DND-41 (cell line): ENCODE data around the gene CKAP5.

ENCODE experiments used
- ATAC-seq: fragments of 200-7000 bp; cut with Tn5 transposase; 3 replicates; pipeline ENCODE4 v1.9.1; 2021; ENCODE audit warnings: low read depth; ENCODE audit not compliant: insufficient read depth
- DNase-seq: peaks from one replicate; pipeline ENCODE4 v3.0.0-alpha.2; 2020
- H2AFZ ChIP-seq: 2 replicates; pipeline ENCODE4 v1.6.0; 2012; ENCODE audit warnings: low read depth, low read length
- H3K27ac ChIP-seq: 2 replicates; pipeline ENCODE4 v1.5.1; 2012; ENCODE audit warnings: low read length, inconsistent platforms
- H3K27me3 ChIP-seq: fragments of 200-600 bp; sonication (generic); 2 replicates; pipeline ENCODE4 v1.6.0; 2012; ENCODE audit warnings: low read length, mild to moderate bottlenecking, inconsistent platforms; ENCODE audit not compliant: insufficient read depth, poor library complexity
- H3K36me3 ChIP-seq: 2 replicates; pipeline ENCODE4 v1.5.1; 2012; ENCODE audit warnings: low read length, inconsistent platforms; ENCODE audit not compliant: insufficient read depth
- H3K4me1 ChIP-seq: 2 replicates; pipeline ENCODE4 v1.5.1; 2012; ENCODE audit warnings: mild to moderate bottlenecking, low read length; ENCODE audit not compliant: insufficient read depth
- H3K4me2 ChIP-seq: 2 replicates; pipeline ENCODE4 v1.6.0; 2012; ENCODE audit warnings: mild to moderate bottlenecking, moderate library complexity, low read length, inconsistent platforms; ENCODE audit not compliant: insufficient read depth
- H3K4me3 ChIP-seq, 2 experiments: fragments of 200-600 bp in 1 of 2; shearing (Covaris generic) in 1 of 2; 2 replicates each; pipeline ENCODE4 v1.5.1; 2012 to 2016; ENCODE audit warnings: inconsistent platforms in 2 of 2, low read length in 2 of 2, mild to moderate bottlenecking in 2 of 2, low read depth in 1 of 2, moderate library complexity in 1 of 2
- H3K79me2 ChIP-seq: 2 replicates; pipeline ENCODE4 v1.6.0; 2012; ENCODE audit warnings: low read length, inconsistent platforms; ENCODE audit not compliant: insufficient read depth
- H3K9ac ChIP-seq: 2 replicates; pipeline ENCODE4 v1.6.0; 2012; ENCODE audit warnings: low read depth, mild to moderate bottlenecking, inconsistent platforms, low read length, moderate library complexity
- H3K9me3 ChIP-seq: 2 replicates; pipeline ENCODE4 v1.5.1; 2012; ENCODE audit warnings: low read length, moderate library complexity, mild to moderate bottlenecking, inconsistent platforms; ENCODE audit not compliant: insufficient read depth, severe bottlenecking
- H4K20me1 ChIP-seq: 2 replicates; pipeline ENCODE4 v1.6.0; 2012; ENCODE audit warnings: low read length; ENCODE audit not compliant: insufficient read depth
- CTCF ChIP-seq: IDR thresholded peaks from 2 replicates; pipeline ENCODE4 v1.5.1; 2012; ENCODE audit warnings: borderline replicate concordance, low read length, moderate library complexity, mild to moderate bottlenecking; ENCODE audit not compliant: poor library complexity, severe bottlenecking; ENCODE audit errors: extremely low read depth
- EZH2 ChIP-seq: IDR thresholded peaks from 3 replicates; pipeline ENCODE4 v1.6.1; 2012; ENCODE audit warnings: borderline replicate concordance, low read depth, mild to moderate bottlenecking, moderate library complexity, low read length, inconsistent platforms; ENCODE audit not compliant: severe bottlenecking

CKAP5 gene

DNA sequence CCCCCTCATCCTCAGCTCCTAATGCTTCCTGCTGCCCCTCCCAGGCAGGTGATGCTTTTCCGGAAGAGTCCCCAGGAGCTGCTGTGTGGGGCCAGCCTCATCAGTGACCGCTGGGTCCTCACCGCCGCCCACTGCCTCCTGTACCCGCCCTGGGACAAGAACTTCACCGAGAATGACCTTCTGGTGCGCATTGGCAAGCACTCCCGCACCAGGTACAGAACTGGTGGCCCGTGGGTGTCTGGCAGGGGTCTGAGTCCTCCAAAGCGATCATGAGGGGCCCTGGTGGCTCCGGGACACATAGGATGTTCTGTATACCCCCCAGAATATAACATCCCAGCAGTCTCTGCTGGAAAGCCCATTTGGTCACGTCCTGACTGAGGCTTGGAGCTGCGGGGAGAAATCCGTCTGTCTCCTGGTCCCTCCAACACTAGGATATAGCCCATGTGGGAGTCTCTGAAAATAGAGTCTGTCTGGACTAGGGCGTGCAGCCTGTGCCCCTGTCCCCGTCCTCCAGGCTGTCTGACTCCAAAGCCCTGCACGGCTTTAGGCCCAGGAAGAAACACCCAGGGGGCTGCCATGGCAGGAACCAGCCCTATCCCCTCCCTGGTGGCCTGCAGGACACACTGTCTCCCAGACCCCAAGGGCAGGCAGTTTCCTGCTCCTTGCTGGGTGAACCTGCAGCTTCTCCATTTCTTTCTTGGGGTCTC, 118.0 kb downstream of the CKAP5 start:
- Histone ChIP-seq H3K9me3 (no peaks in the 10 kb centered on the region), H3K4me1 (no peaks in the 10 kb centered on the region), H3K4me2 (no peak overlapping the region), H3K79me2 (no peaks in the 10 kb centered on the region), H3K36me3 (no peaks in the 10 kb centered on the region), H3K4me3 (no peak overlapping the region), H3K27ac (no peak overlapping the region), H2AFZ (no peak overlapping the region), H3K9ac (no peak overlapping the region), H3K27me3 (no peaks in the 10 kb centered on the region), H4K20me1 (no peaks in the 10 kb centered on the region)
- TF ChIP-seq CTCF: no peak
- no peak for TF ChIP-seq EZH2
- DNase-seq (no peak), ATAC-seq (no peak)

GRCh38 chr11:46726206-46726862, 119.7 kb downstream of the CKAP5 start:
- DNase-seq: no peak
- Histone ChIP-seq H3K79me2 (no peaks in the 10 kb centered on the region), H3K9me3 (no peaks in the 10 kb centered on the region), H3K36me3 (no peaks in the 10 kb centered on the region), H3K4me1 (no peaks in the 10 kb centered on the region), H3K27me3 (no peaks in the 10 kb centered on the region), H3K4me2 (no peak overlapping the region), H3K9ac (no peak overlapping the region), H2AFZ (no peak overlapping the region), H3K27ac (no peak overlapping the region), H3K4me3 (no peak overlapping the region), H4K20me1 (no peaks in the 10 kb centered on the region)
- ATAC-seq: no peak
- TF ChIP-seq CTCF (no peak), EZH2 (no peak)

- H3K9ac ChIP-seq: no peak overlapping the region
- ATAC-seq (no peak), DNase-seq (no peak)
- no peaks in the 10 kb centered on the region for H3K79me2 ChIP-seq
- H3K9me3 ChIP-seq: no peaks in the 10 kb centered on the region
- H3K4me1 ChIP-seq: no peaks in the 10 kb centered on the region
- no peak overlapping the region for H3K4me2 ChIP-seq
- H4K20me1 ChIP-seq: no peaks in the 10 kb centered on the region
- H2AFZ ChIP-seq: no peak overlapping the region
- TF ChIP-seq EZH2: no peak
- TF ChIP-seq CTCF: no peak
- no peaks in the 10 kb centered on the region for H3K27me3 ChIP-seq
- H3K4me3 ChIP-seq: no peak overlapping the region
- no peak overlapping the region for H3K27ac ChIP-seq
- H3K36me3 ChIP-seq: no peaks in the 10 kb centered on the region
Measured at GRCh38 chr11:46725338-46726205, 120.5 kb downstream of the CKAP5 start.
